HepG2 (cell line): ENCODE results near the gene CCDC117. TPM values are rescaled to one million over a fixed set of nuclear protein-coding genes. Genes with fewer than 3 reads are reported as not detected.

Experiments used
- ATAC-seq: fragments of 200-7000 bp; cut with Tn5 transposase; 3 replicates; pipeline ENCODE4 v1.9.1; 2020; ENCODE audit warnings: mild to moderate bottlenecking, moderate library complexity
- BruUV-seq: library from RNA; stranded (reverse); fragments of 400-500 nt; replicated peaks from 2 replicates; lab custom pipeline; 2021; lab: Mats Ljungman, UMichigan
- CTCF ChIA-PET: fragments of 300-600 bp; formaldehyde crosslinking; extraction: SDS; loops from one replicate; lab custom pipeline; 2021; ENCODE audit warnings: low total read pairs, inconsistent platforms, low intra/inter-chr PET ratio; lab: Yijun Ruan, JAX
- POLR2A ChIA-PET: fragments of 350-600 bp; sonication (Branson Sonifier 250); formaldehyde crosslinking; loops from one replicate; lab custom pipeline; 2020; ENCODE audit warnings: antibody characterized with exemption, inconsistent platforms; lab: Yijun Ruan, JAX
- DNase-seq: peaks from one replicate; pipeline ENCODE4 v3.0.0-alpha.2; 2015; ENCODE audit warnings: low spot score
- FAIRE-seq: peaks from 3 replicates; lab custom pipeline; 2011; peaks lifted over from hg19 to GRCh38; lab: Jason Lieb, UNC
- H2AFZ ChIP-seq: one replicate; pipeline ENCODE4 v1.6.1; 2011; ENCODE audit warnings: low read length, inconsistent platforms
- H3K27ac ChIP-seq: fragments of 300-600 bp; 3 replicates; pipeline ENCODE4 v1.8.0; 2011; ENCODE audit warnings: mixed run types, mild to moderate bottlenecking, mixed read lengths, low read length, inconsistent platforms; ENCODE audit not compliant: insufficient read depth; ENCODE audit errors: extremely low read length
- H3K27me3 ChIP-seq, 2 experiments: fragments of 200-600 bp in 1 of 2; 2 replicates in 1 of 2; 3 replicates in 1 of 2; pipeline versions ENCODE4 v1.6.0 to v1.8.0; 2011; ENCODE audit warnings: low read length in 2 of 2, mild to moderate bottlenecking in 2 of 2, moderate library complexity in 2 of 2, inconsistent platforms in 1 of 2; ENCODE audit not compliant: insufficient read depth in 2 of 2, control insufficient read depth in 1 of 2
- H3K36me3 ChIP-seq, 2 experiments: fragments of 200-600 bp in 1 of 2; replicated peaks in 1 of 2; 2 replicates in 1 of 2; 3 replicates in 1 of 2; pipeline versions ENCODE4 v1.5.1 to v1.8.0; 2011; ENCODE audit warnings: low read length in 2 of 2, inconsistent platforms in 1 of 2; ENCODE audit not compliant: insufficient read depth in 2 of 2, control insufficient read depth in 1 of 2
- H3K4me1 ChIP-seq: 2 replicates; pipeline ENCODE4 v1.5.1; 2012; ENCODE audit warnings: low read length, inconsistent platforms; ENCODE audit not compliant: insufficient read depth
- H3K4me2 ChIP-seq: 2 replicates; pipeline ENCODE4 v1.6.0; 2011; ENCODE audit warnings: low read depth, low read length, inconsistent platforms
- H3K4me3 ChIP-seq, 3 experiments: fragments of 200-600 bp in 1 of 3; sonication (generic), shearing (Covaris generic) in 1 of 3; replicated peaks in 1 of 3; 2 replicates each; pipeline ENCODE4 v1.5.1; 2011 to 2016; ENCODE audit warnings: low read length in 3 of 3, inconsistent platforms in 2 of 3, low read depth in 2 of 3, mild to moderate bottlenecking in 2 of 3, control low read depth in 1 of 3, mixed read lengths in 1 of 3; ENCODE audit not compliant: insufficient read depth in 1 of 3
- H3K79me2 ChIP-seq: one replicate; pipeline ENCODE4 v1.6.1; 2011; ENCODE audit warnings: low read length, inconsistent platforms; ENCODE audit not compliant: insufficient read depth
- H3K9ac ChIP-seq: 2 replicates; pipeline ENCODE4 v1.6.0; 2011; ENCODE audit warnings: mild to moderate bottlenecking, low read depth, low read length, inconsistent platforms; ENCODE audit not compliant: insufficient read depth
- H3K9me3 ChIP-seq: 2 replicates; pipeline ENCODE4 v1.5.1; 2012; ENCODE audit warnings: mild to moderate bottlenecking, low read length
- H4K20me1 ChIP-seq: 2 replicates; pipeline ENCODE4 v1.6.0; 2011; ENCODE audit warnings: inconsistent platforms, mild to moderate bottlenecking, low read length, moderate library complexity; ENCODE audit not compliant: insufficient read depth
- AFF4 ChIP-seq: sonication (generic); formaldehyde crosslinking; IDR thresholded peaks from 2 replicates; pipeline ENCODE4 v1.4.0; 2020; ENCODE audit warnings: missing genetic modification reagents
- ASH2L ChIP-seq: fragments of 300-600, 200-600 bp; sonication (generic); IDR thresholded peaks from 2 replicates; pipeline ENCODE4 v1.7.0; 2017; ENCODE audit warnings: low read depth, mild to moderate bottlenecking, moderate library complexity, mixed read lengths, low read length; ENCODE audit not compliant: insufficient read length
- FIP1L1 ChIP-seq: fragments of 200-400 bp; formaldehyde crosslinking; IDR thresholded peaks from 2 replicates; pipeline ENCODE4 v1.6.1; 2018; ENCODE audit warnings: low read depth, mild to moderate bottlenecking, low read length, moderate library complexity, borderline replicate concordance; ENCODE audit not compliant: insufficient read depth
- GPBP1L1 ChIP-seq: sonication (generic); formaldehyde crosslinking; IDR thresholded peaks from 2 replicates; pipeline ENCODE4 v1.5.0; 2020; ENCODE audit warnings: mild to moderate bottlenecking, missing genetic modification reagents
- HMG20B ChIP-seq: conservative IDR thresholded peaks from 2 replicates; pipeline ENCODE4 v1.6.1; 2016; ENCODE audit warnings: missing genetic modification reagents, missing compliant biosample characterization
- KDM4B ChIP-seq: sonication (generic); formaldehyde crosslinking; IDR thresholded peaks from 2 replicates; pipeline ENCODE4 v1.4.0; 2020; ENCODE audit warnings: missing genetic modification reagents
- MAZ ChIP-seq, 2 experiments: sonication (generic) in 1 of 2; formaldehyde crosslinking in 1 of 2; IDR thresholded peaks; 2 replicates each; pipeline versions ENCODE4 v1.5.0 to v1.6.1; 2012 to 2020; ENCODE audit warnings: low read depth in 2 of 2, mild to moderate bottlenecking in 2 of 2, borderline replicate concordance in 1 of 2, improper control_type of control experiment in 1 of 2, low read length in 1 of 2, missing genetic modification reagents in 1 of 2, moderate library complexity in 1 of 2
- NCOA5 ChIP-seq: sonication (generic); formaldehyde crosslinking; IDR thresholded peaks from 2 replicates; pipeline ENCODE4 v1.4.0; 2020; ENCODE audit warnings: missing genetic modification reagents
- PHF8 ChIP-seq: sonication (generic); formaldehyde crosslinking; IDR thresholded peaks from 2 replicates; pipeline ENCODE4 v1.5.0; 2020; ENCODE audit warnings: missing genetic modification reagents
- RBFOX2 ChIP-seq: fragments of 200-400 bp; formaldehyde crosslinking; IDR thresholded peaks from 2 replicates; pipeline ENCODE4 v1.6.1; 2017; ENCODE audit warnings: low read depth, mild to moderate bottlenecking, low read length
- SP4 ChIP-seq: sonication (generic); formaldehyde crosslinking; IDR thresholded peaks from 2 replicates; pipeline ENCODE4 v1.8.1; 2023; ENCODE audit warnings: mild to moderate bottlenecking, missing genetic modification reagents
- SSRP1 ChIP-seq: IDR thresholded peaks from 2 replicates; pipeline ENCODE4 v1.6.1; 2016; ENCODE audit warnings: control low read depth
- THYN1 ChIP-seq: sonication (generic); formaldehyde crosslinking; IDR thresholded peaks from 2 replicates; pipeline ENCODE4 v1.8.1; 2023; ENCODE audit warnings: low read depth, mild to moderate bottlenecking, moderate library complexity, missing genetic modification reagents, borderline replicate concordance
- ZC3H13 ChIP-seq: sonication (generic); formaldehyde crosslinking; IDR thresholded peaks from 2 replicates; pipeline ENCODE4 v1.8.1; 2023; ENCODE audit warnings: mild to moderate bottlenecking, missing genetic modification reagents, moderate library complexity
- ZEB1 ChIP-seq: IDR thresholded peaks from 2 replicates; pipeline ENCODE4 v1.6.1; 2012; ENCODE audit warnings: mild to moderate bottlenecking, low read depth, inconsistent platforms; ENCODE audit not compliant: insufficient replicate concordance
- ZNF333 ChIP-seq: sonication (generic); formaldehyde crosslinking; IDR thresholded peaks from 2 replicates; pipeline ENCODE4 v1.4.0; 2020; ENCODE audit warnings: mild to moderate bottlenecking, missing genetic modification reagents, borderline replicate concordance
- ZNF501 ChIP-seq: sonication (generic); formaldehyde crosslinking; IDR thresholded peaks from 2 replicates; pipeline ENCODE4 v1.5.1; 2020; ENCODE audit warnings: mild to moderate bottlenecking, moderate library complexity, missing genetic modification reagents
- WGBS: methylation state at CpG from one replicate; pipeline ENCODE4 v1.1.6; 2017; ENCODE audit warnings: low lambda C conversion rate; 5-methylcytosine and 5-hydroxymethylcytosine counted together
- in situ Hi-C: cut with HindIII; loops from 2 replicates; pipeline ENCODE4 v1.10.0; 2017; ENCODE audit warnings: low pct_unique_long_range_greater_than_20kb; ENCODE audit not compliant: extremely low pct_ligation_motif_present
- intact Hi-C: fragments of 100-400 bp; cut with micrococcal nuclease; formaldehyde crosslinking; loops from one replicate; pipeline ENCODE4 v1.10.0; 2022; ENCODE audit not compliant: unreplicated experiment
- polyA plus RNA-seq, 8 experiments: library from polyadenylated mRNA; depleted of rRNA in 3 of 8; stranded (reverse) in 7 of 8; unstranded in 1 of 8; fragments of >200 nt; fragmentation: Illumina TruSeq in 4 of 8; extraction: Trizol in 4 of 8; gene quantifications; 2 replicates each; pipeline versions ENCODE4 v1.2.1 to v1.2.3, GENCODE V29; 2011 to 2016; ENCODE audit warnings: low read depth in 4 of 8, missing spikeins in 1 of 8, mixed read lengths in 1 of 8; ENCODE audit not compliant: insufficient read depth in 1 of 8
- total RNA-seq, 5 experiments: library from RNA; depleted of rRNA; stranded (reverse); fragments of >200 nt; fragmentation: Illumina TruSeq; extraction: Trizol; gene quantifications; 2 replicates each; pipeline ENCODE4 v1.2.3, GENCODE V29; 2016; ENCODE audit warnings: low read depth in 1 of 5

The CCDC117 gene
- total and polyA plus RNA-seq, 2 of the 13 experiments (the other 11 are each of a cell fraction or from before 2014, with no cell fraction given) = 12.6 to 34.2 TPM

DNA sequence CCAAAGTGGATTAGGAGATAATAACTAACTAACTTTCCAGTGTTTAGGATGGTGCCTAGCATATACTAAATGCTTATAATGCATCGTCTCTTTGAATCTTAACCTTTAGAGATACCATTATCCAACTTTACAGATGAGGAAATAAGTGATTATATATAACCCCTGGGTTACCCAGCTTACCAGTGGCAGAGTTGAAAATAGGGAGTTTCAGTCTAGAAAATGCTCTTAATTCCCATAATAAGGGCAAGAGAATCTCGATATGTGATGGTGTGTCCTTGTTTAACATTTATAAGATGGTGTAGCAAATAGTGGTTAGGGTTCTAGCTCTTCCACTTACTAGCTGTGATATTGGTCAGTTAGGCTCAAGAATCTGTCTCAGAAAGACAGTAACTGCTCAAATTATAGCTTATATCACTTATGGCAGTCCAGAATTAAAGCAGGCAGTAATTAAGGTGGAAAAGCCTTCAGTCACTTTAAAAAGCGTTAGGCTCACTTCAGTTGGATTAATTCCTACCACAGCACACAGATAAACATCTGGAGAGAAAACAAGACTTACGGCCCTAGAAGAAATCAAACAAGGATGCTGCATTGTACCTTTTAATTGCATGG lies 21.6 kb downstream of the CCDC117 start (continued):
- no peak for TF ChIP-seq PHF8 (CRISPR knock-in tag)
- TF ChIP-seq NCOA5 (CRISPR knock-in tag) = no peak
- TF ChIP-seq, all 625 proteins: peak for 17

DNA sequence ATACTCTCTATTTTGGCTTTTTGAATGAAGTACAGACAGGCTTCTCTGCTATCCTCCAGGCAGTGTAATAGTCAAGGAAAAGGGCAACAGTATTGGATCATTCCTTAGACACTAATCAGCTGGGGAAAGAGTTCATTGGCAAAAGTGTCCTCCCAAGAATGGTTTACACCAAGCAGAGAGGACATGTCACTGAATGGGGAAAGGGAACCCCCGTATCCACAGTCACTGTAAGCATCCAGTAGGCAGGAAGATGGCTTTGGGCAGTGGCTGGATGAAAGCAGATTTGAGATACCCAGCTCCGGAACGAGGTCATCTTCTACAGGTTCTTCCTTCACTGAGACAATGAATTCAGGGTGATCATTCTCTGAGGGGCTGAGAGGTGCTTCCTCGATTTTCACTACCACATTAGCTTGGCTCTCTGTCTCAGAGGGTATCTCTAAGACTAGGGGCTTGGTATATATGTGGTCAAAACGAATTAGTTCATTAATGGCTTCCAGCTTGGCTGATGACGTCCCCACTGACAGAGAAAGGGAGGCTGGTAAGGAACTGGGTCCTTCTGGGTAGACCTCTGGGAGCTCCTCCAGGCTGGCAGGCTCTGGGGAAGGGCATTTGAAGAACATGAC lies 22.7 kb downstream of the CCDC117 start:
- Histone ChIP-seq H3K4me1 (peaks cover 57% of the 10 kb centered on the region), H3K9me3 (no peaks in the 10 kb centered on the region), H3K27me3 (no peaks in the 10 kb centered on the region; a peak in 1 of 5 replicates), H3K36me3 (peaks cover 19 to 47% of the 10 kb centered on the region in 2 experiments), H3K79me2 (peaks cover 53% of the 10 kb centered on the region), H4K20me1 (peaks cover 56% of the 10 kb centered on the region), H3K4me3 (no peak overlapping the region), H2AFZ (no peak overlapping the region), H3K4me2 (peak overlapping the region; percentile 70), H3K9ac (no peak overlapping the region), H3K27ac (no peak overlapping the region)
- DNase-seq = no peak
- BruUV-seq = no TSS peak
- FAIRE-seq = no peak
- ChIA-PET CTCF (no interaction called here), POLR2A (interaction anchor here (1.3 to 20.4 kb wide), 5 partner anchors 10 to 54 kb away, joined by 4 to 945 read pairs (median 13); partner anchors contain the start of genes CCDC117, CHEK2 and HSCB)
- ATAC-seq = no peak
- 64% methylated on average over 6 of the region's 6 CpGs for WGBS
- intact Hi-C loops (no loop called here), in situ Hi-C loops (no loop called here)
- no peak for TF ChIP-seq THYN1 (CRISPR knock-in tag)
- no peak for TF ChIP-seq GPBP1L1
- no peak for TF ChIP-seq ZEB1
- no peak for TF ChIP-seq KDM4B (CRISPR knock-in tag)
- peak; percentile 71; the same call in 1 of the 2 replicates for TF ChIP-seq ZC3H13 (CRISPR knock-in tag)
- no peak for TF ChIP-seq ZNF333 (CRISPR knock-in tag)
- TF ChIP-seq SP4 (CRISPR knock-in tag) = no peak
- TF ChIP-seq ASH2L = no peak
- TF ChIP-seq RBFOX2 = peak; percentile 29; the same call in 1 of the 2 replicates
- 0 out of 2 replicates have a peak, but pooled peaks have one; percentile 85 for TF ChIP-seq AFF4
- no peak for TF ChIP-seq FIP1L1
- TF ChIP-seq ZNF501 (CRISPR knock-in tag) = no peak
- peak; percentile 23; the same call in 1 of the 2 replicates for TF ChIP-seq SSRP1 (CRISPR knock-in tag)
- no peak for TF ChIP-seq MAZ (IDR thresholded peaks at IDR 0.05; ENCODE audit: borderline replicate concordance, low read depth, low read length)
- 0 out of 2 replicates have a peak, but pooled peaks have one; percentile 4 for TF ChIP-seq MAZ (CRISPR knock-in tag; IDR thresholded peaks at IDR 0.05; ENCODE audit: low read depth)
- TF ChIP-seq HMG20B (CRISPR knock-in tag) = no peak
